Loucy (cell line): Measurements from ENCODE around the gene TYMP.

Experiments used
- H2AFZ ChIP-seq: fragments of 200-600 bp; sonication (generic); 2 replicates; pipeline ENCODE4 v1.6.0; 2016; ENCODE audit warnings: antibody characterized with exemption, mild to moderate bottlenecking, low read length, moderate library complexity
- H3F3A ChIP-seq: fragments of 200-600 bp; 2 replicates; pipeline ENCODE4 v1.6.0; 2016; ENCODE audit warnings: antibody characterized with exemption, low read depth, mild to moderate bottlenecking
- H3K27me3 ChIP-seq: fragments of 200-600 bp; sonication (generic); 2 replicates; pipeline ENCODE4 v1.6.1; 2014; ENCODE audit warnings: low read length, mild to moderate bottlenecking; ENCODE audit not compliant: insufficient read depth, poor library complexity, severe bottlenecking
- H3K36me3 ChIP-seq: fragments of 200-600 bp; sonication (generic); 2 replicates; pipeline ENCODE4 v1.6.1; 2016; ENCODE audit warnings: low read length; ENCODE audit not compliant: insufficient read depth
- H3K4me1 ChIP-seq: fragments of 200-600 bp; sonication (generic); 2 replicates; pipeline ENCODE4 v1.5.1; 2014; ENCODE audit warnings: low read length, mild to moderate bottlenecking; ENCODE audit not compliant: insufficient read depth, poor library complexity, severe bottlenecking
- H3K4me2 ChIP-seq: fragments of 200-600 bp; sonication (generic); 2 replicates; pipeline ENCODE4 v1.6.0; 2014; ENCODE audit warnings: antibody characterized with exemption, low read length, low read depth, mild to moderate bottlenecking; ENCODE audit not compliant: poor library complexity, severe bottlenecking
- H3K4me3 ChIP-seq: fragments of 200-600 bp; sonication (generic); 2 replicates; pipeline ENCODE4 v1.5.1; 2014; ENCODE audit warnings: low read length, mild to moderate bottlenecking, mixed read lengths; ENCODE audit not compliant: poor library complexity, severe bottlenecking
- H3K79me2 ChIP-seq: fragments of 200-600 bp; sonication (generic); 2 replicates; pipeline ENCODE4 v1.6.1; 2014; ENCODE audit warnings: low read length; ENCODE audit not compliant: insufficient read depth
- H3K9ac ChIP-seq: fragments of 200-600 bp; sonication (generic); 2 replicates; pipeline ENCODE4 v1.6.0; 2014; ENCODE audit warnings: mild to moderate bottlenecking, low read depth, low read length, moderate library complexity; ENCODE audit not compliant: poor library complexity, severe bottlenecking
- H3K9me2 ChIP-seq: fragments of 200-600 bp; sonication (generic); replicated peaks from 2 replicates; pipeline ENCODE4 v1.6.1; 2016; ENCODE audit warnings: low read depth, low read length, mixed read lengths
- H3K9me3 ChIP-seq: fragments of 200-600 bp; sonication (generic); 2 replicates; pipeline ENCODE4 v1.6.1; 2014; ENCODE audit warnings: mild to moderate bottlenecking, antibody characterized with exemption, low read length, low read depth; ENCODE audit not compliant: insufficient read depth
- H4K20me1 ChIP-seq: fragments of 200-600 bp; sonication (generic); 2 replicates; pipeline ENCODE4 v1.6.0; 2014; ENCODE audit warnings: antibody characterized with exemption, low read length, mild to moderate bottlenecking; ENCODE audit not compliant: insufficient read depth, poor library complexity, severe bottlenecking
- EZH2phosphoT487 ChIP-seq: fragments of 200-600 bp; IDR thresholded peaks from 2 replicates; pipeline ENCODE4 v1.6.1; 2018; ENCODE audit warnings: antibody characterized with exemption, mild to moderate bottlenecking, moderate library complexity, borderline replicate concordance
- TF ChIP-seq, protein P1 (sequence below): fragments of 200-600 bp; sonication (generic); conservative IDR thresholded peaks from 2 replicates; pipeline ENCODE4 v1.5.1; 2014; ENCODE audit warnings: mild to moderate bottlenecking, antibody characterized with exemption, low read length

Gene TYMP

GRCh38 chr22:50569896-50570535, 40.2 kb upstream of the TYMP start:
- Histone ChIP-seq H3K27me3 (no peaks in the 10 kb centered on the region), H3F3A (no peaks in the 10 kb centered on the region), H3K9me3 (no peaks in the 10 kb centered on the region), H3K9ac (no peak overlapping the region), H3K9me2 (no peaks in the 10 kb centered on the region), H3K4me2 (no peak overlapping the region), H3K4me1 (no peaks in the 10 kb centered on the region), H2AFZ (no peak overlapping the region), H3K36me3 (peaks cover 8% of the 10 kb centered on the region; the same call in 1 of the 2 replicates), H3K79me2 (no peaks in the 10 kb centered on the region), H4K20me1 (no peaks in the 10 kb centered on the region), H3K4me3 (no peak overlapping the region)
- TF ChIP-seq, protein P1, sequence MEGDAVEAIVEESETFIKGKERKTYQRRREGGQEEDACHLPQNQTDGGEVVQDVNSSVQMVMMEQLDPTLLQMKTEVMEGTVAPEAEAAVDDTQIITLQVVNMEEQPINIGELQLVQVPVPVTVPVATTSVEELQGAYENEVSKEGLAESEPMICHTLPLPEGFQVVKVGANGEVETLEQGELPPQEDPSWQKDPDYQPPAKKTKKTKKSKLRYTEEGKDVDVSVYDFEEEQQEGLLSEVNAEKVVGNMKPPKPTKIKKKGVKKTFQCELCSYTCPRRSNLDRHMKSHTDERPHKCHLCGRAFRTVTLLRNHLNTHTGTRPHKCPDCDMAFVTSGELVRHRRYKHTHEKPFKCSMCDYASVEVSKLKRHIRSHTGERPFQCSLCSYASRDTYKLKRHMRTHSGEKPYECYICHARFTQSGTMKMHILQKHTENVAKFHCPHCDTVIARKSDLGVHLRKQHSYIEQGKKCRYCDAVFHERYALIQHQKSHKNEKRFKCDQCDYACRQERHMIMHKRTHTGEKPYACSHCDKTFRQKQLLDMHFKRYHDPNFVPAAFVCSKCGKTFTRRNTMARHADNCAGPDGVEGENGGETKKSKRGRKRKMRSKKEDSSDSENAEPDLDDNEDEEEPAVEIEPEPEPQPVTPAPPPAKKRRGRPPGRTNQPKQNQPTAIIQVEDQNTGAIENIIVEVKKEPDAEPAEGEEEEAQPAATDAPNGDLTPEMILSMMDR = no peak
- TF ChIP-seq EZH2phosphoT487 = no peak

- no peaks in the 10 kb centered on the region for H3K9me3 ChIP-seq
- no peaks in the 10 kb centered on the region for H3K9me2 ChIP-seq
- peaks cover 8% of the 10 kb centered on the region; the same call in 1 of the 2 replicates for H3K36me3 ChIP-seq
- no peaks in the 10 kb centered on the region for H4K20me1 ChIP-seq
- H3F3A ChIP-seq = no peaks in the 10 kb centered on the region
- H3K27me3 ChIP-seq = no peaks in the 10 kb centered on the region
- no peaks in the 10 kb centered on the region for H3K79me2 ChIP-seq
- no peaks in the 10 kb centered on the region for H3K4me1 ChIP-seq
- no peak overlapping the region for H3K4me2 ChIP-seq
- no peak overlapping the region for H3K4me3 ChIP-seq
- no peak overlapping the region for H2AFZ ChIP-seq
- TF ChIP-seq EZH2phosphoT487 = no peak
- TF ChIP-seq, protein P1 = no peak
- no peak overlapping the region for H3K9ac ChIP-seq
Measured at GRCh38 chr22:50569041-50569459, 39.2 kb upstream of the TYMP start.

DNA sequence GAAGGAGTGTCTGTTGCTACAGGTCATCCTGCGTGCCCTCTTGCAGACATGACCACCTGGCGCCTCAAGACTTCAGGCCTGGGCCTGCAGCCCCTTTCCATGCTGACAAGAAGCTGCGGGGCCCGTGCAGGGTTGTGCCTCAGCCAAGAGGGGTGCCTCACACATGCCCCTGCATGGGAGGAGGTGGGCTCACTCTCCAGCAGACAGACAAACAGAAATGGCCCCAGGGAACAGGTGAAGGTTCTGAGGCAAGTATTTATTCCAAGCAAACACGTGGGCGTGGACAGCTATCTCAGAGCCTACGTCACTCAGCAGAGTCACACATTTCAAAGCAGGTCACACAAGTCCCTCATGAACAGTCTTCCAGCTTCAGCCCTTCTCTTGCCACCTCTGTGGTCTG, 38.8 kb upstream of the TYMP start:
- Histone ChIP-seq H4K20me1 (no peaks in the 10 kb centered on the region), H3K9me3 (no peaks in the 10 kb centered on the region), H3K27me3 (no peaks in the 10 kb centered on the region), H3K9ac (no peak overlapping the region), H2AFZ (no peak overlapping the region), H3K36me3 (peaks cover 8% of the 10 kb centered on the region; the same call in 1 of the 2 replicates), H3K9me2 (no peaks in the 10 kb centered on the region), H3K4me2 (no peak overlapping the region), H3F3A (no peaks in the 10 kb centered on the region), H3K4me3 (no peak overlapping the region), H3K4me1 (no peaks in the 10 kb centered on the region), H3K79me2 (no peaks in the 10 kb centered on the region)
- TF ChIP-seq, protein P1 = no peak
- no peak for TF ChIP-seq EZH2phosphoT487
